A673 (cell line): ENCODE measurements around the gene CCDC171. TPM values are rescaled to one million over a fixed set of nuclear protein-coding genes. Genes with fewer than 3 reads are reported as not detected.

Experiments used
- BruUV-seq: library from RNA; stranded (reverse); fragments of 400-500 nt; replicated peaks from 2 replicates; lab custom pipeline; 2021; lab: Mats Ljungman, UMichigan
- CTCF ChIA-PET: fragments of 300-600 bp; sonication (Branson Sonifier 250); formaldehyde crosslinking; loops from one replicate; lab custom pipeline; 2022; ENCODE audit warnings: antibody characterized with exemption; lab: Charles Lee
- POLR2A ChIA-PET: fragments of 300-600 bp; sonication (Branson Sonifier 250); formaldehyde crosslinking; loops from one replicate; lab custom pipeline; 2022; ENCODE audit warnings: antibody characterized with exemption; ENCODE audit not compliant: low non-redundant PET; lab: Charles Lee
- DNase-seq: peaks from one replicate; pipeline ENCODE4 v3.0.0-alpha.2; 2015; ENCODE audit warnings: low spot score
- H3K27ac ChIP-seq: fragments of 200-600 bp; sonication (generic); 2 replicates; pipeline ENCODE4 v1.5.1; 2016; ENCODE audit warnings: mixed run types, low read depth, mild to moderate bottlenecking, mixed read lengths, antibody characterized with exemption, low read length; ENCODE audit not compliant: poor library complexity, severe bottlenecking
- H3K27me3 ChIP-seq: fragments of 200-600 bp; sonication (generic); replicated peaks from 2 replicates; pipeline ENCODE4 v1.6.1; 2017; ENCODE audit warnings: mixed run types, low read depth, mild to moderate bottlenecking, mixed read lengths, antibody characterized with exemption, low read length; ENCODE audit not compliant: insufficient read depth, poor library complexity
- H3K36me3 ChIP-seq: fragments of 200-600 bp; sonication (generic); 2 replicates; pipeline ENCODE4 v1.6.1; 2016; ENCODE audit warnings: mixed run types, mild to moderate bottlenecking, mixed read lengths, antibody characterized with exemption, low read length; ENCODE audit not compliant: insufficient read depth, poor library complexity, severe bottlenecking
- H3K4me1 ChIP-seq: fragments of 200-600 bp; sonication (generic); 2 replicates; pipeline ENCODE4 v1.6.1; 2017; ENCODE audit warnings: mixed run types, mild to moderate bottlenecking, mixed read lengths, antibody characterized with exemption, low read length; ENCODE audit not compliant: insufficient read depth, poor library complexity, severe bottlenecking
- H3K4me3 ChIP-seq: fragments of 200-600 bp; sonication (generic); 2 replicates; pipeline ENCODE4 v1.5.1; 2016; ENCODE audit warnings: low read depth, mixed run types, mild to moderate bottlenecking, mixed read lengths, low read length; ENCODE audit not compliant: poor library complexity, severe bottlenecking
- H3K9me3 ChIP-seq: fragments of 200-600 bp; sonication (generic); 2 replicates; pipeline ENCODE4 v1.6.1; 2016; ENCODE audit warnings: mixed run types, low read depth, mild to moderate bottlenecking, mixed read lengths, antibody characterized with exemption, low read length; ENCODE audit not compliant: poor library complexity, severe bottlenecking
- EZH2 ChIP-seq: fragments of 200-600 bp; sonication (generic); IDR thresholded peaks from 2 replicates; pipeline ENCODE4 v1.6.1; 2017; ENCODE audit warnings: borderline replicate concordance, low read depth, mild to moderate bottlenecking, mixed read lengths, antibody characterized with exemption, low read length; ENCODE audit not compliant: poor library complexity, severe bottlenecking
- intact Hi-C: fragments of 100-400 bp; cut with micrococcal nuclease; formaldehyde crosslinking; loops from one replicate; pipeline ENCODE4 v1.10.0; 2022; ENCODE audit not compliant: unreplicated experiment
- total RNA-seq: library from RNA; stranded (reverse); gene quantifications from 2 replicates; pipeline ENCODE4 v1.2.3, GENCODE V29; 2021
- TF ChIP-seq, protein P1 (sequence below): fragments of 300-800, 200-600 bp; sonication (generic); conservative IDR thresholded peaks from 2 replicates; pipeline ENCODE4 v1.5.1; 2017; ENCODE audit warnings: low read depth, mild to moderate bottlenecking, antibody characterized with exemption, low read length, moderate library complexity, mixed read lengths

CCDC171 gene
- total RNA-seq, 1 experiment from 2014 or later: 72.5 TPM

DNA sequence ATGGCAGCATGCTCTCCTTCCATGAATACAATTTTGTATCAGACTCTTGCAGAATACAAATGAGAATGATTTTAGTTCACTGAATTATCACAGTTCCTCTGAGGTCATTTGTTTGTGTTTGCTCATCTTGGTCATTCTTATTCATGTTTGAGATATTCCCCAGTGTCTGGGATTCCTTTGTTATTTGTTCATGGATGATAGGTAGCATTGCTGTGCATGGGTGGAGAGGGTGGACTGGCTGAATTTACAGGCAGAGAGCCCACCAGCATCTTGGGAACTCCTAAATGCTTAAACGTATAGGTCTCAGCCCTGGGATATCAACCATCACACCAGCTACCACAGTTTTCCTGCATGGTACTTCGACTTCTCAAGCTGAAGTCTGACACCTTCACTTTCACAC is 459.8 kb downstream of the CCDC171 start:
- no peak overlapping the region for H3K27ac ChIP-seq
- H3K36me3 ChIP-seq: peaks cover 28% of the 10 kb centered on the region
- H3K9me3 ChIP-seq: peaks cover 3% of the 10 kb centered on the region
- ChIA-PET CTCF (no interaction called here), POLR2A (no interaction called here)
- TF ChIP-seq, protein P1, sequence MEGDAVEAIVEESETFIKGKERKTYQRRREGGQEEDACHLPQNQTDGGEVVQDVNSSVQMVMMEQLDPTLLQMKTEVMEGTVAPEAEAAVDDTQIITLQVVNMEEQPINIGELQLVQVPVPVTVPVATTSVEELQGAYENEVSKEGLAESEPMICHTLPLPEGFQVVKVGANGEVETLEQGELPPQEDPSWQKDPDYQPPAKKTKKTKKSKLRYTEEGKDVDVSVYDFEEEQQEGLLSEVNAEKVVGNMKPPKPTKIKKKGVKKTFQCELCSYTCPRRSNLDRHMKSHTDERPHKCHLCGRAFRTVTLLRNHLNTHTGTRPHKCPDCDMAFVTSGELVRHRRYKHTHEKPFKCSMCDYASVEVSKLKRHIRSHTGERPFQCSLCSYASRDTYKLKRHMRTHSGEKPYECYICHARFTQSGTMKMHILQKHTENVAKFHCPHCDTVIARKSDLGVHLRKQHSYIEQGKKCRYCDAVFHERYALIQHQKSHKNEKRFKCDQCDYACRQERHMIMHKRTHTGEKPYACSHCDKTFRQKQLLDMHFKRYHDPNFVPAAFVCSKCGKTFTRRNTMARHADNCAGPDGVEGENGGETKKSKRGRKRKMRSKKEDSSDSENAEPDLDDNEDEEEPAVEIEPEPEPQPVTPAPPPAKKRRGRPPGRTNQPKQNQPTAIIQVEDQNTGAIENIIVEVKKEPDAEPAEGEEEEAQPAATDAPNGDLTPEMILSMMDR: no peak
- TF ChIP-seq EZH2: no peak
- no TSS peak for BruUV-seq
- no peak overlapping the region for H3K4me3 ChIP-seq
- no peak for DNase-seq
- intact Hi-C loops: no loop called here
- no peaks in the 10 kb centered on the region for H3K4me1 ChIP-seq
- H3K27me3 ChIP-seq: no peaks in the 10 kb centered on the region

DNA sequence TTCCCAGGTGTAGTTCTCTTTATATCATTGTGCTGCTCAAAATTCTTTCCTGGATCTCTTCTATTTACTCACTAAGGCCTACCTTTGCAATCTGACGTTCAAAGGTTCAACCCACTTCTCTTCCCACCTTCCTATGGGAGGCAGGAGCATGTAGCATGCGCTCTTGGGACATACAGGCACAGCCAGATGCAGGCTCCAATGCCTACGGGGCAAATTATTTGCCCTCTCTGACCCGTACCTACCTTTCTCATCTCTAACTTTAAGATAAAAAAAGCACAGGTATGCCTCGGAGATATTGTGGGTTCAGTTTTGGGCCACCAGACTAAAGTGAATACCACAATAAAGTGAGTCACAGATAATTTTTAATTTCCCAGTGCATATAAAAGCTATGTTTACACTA is 460.5 kb downstream of the CCDC171 start:
- intact Hi-C loops: no loop called here
- Histone ChIP-seq H3K27me3 (no peaks in the 10 kb centered on the region), H3K36me3 (peaks cover 30% of the 10 kb centered on the region), H3K4me1 (no peaks in the 10 kb centered on the region), H3K27ac (no peak overlapping the region), H3K9me3 (peaks cover 9% of the 10 kb centered on the region), H3K4me3 (no peak overlapping the region)
- DNase-seq: no peak
- no TSS peak for BruUV-seq
- no peak for TF ChIP-seq EZH2
- TF ChIP-seq, protein P1: no peak
- POLR2A ChIA-PET: no interaction called here
- CTCF ChIA-PET: no interaction called here

DNA sequence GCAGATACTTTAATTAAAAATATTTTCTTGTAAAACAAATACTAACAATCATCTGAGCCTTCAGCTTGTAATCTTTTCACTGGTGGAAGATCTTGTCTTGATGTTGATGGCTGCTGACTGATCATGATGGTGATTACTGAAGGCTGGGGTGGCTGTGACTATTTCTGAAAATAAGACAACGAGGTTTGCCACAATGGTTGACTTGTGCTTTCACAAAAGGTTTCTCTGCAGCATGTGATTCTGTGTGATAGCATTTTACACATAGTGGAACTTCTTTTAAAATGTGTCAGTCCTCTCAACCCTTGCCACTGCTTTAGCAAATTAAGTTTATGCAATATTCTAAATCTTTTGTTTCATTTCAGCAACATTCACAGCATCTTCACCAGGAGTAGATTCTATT is 461.0 kb downstream of the CCDC171 start:
- TF ChIP-seq, protein P1: no peak
- no peak for TF ChIP-seq EZH2
- Histone ChIP-seq H3K27ac (no peak overlapping the region), H3K9me3 (peaks cover 12% of the 10 kb centered on the region), H3K27me3 (no peaks in the 10 kb centered on the region), H3K4me3 (no peak overlapping the region), H3K4me1 (no peaks in the 10 kb centered on the region), H3K36me3 (peaks cover 33% of the 10 kb centered on the region)
- no peak for DNase-seq
- intact Hi-C loops: no loop called here
- ChIA-PET CTCF (no interaction called here), POLR2A (no interaction called here)
- BruUV-seq: no TSS peak
